OCI-LY7 (cell line): ENCODE results near the gene VWF.

ENCODE experiments used
- CTCF ChIP-seq: fragments of 200-600 bp; sonication (generic); conservative IDR thresholded peaks from 2 replicates; pipeline ENCODE4 v1.5.1; 2014; ENCODE audit warnings: mild to moderate bottlenecking, antibody characterized with exemption, low read length, moderate library complexity, mixed read lengths
- EZH2phosphoT487 ChIP-seq: fragments of 200-600 bp; sonication (generic); IDR thresholded peaks from 2 replicates; pipeline ENCODE4 v1.6.1; 2018; ENCODE audit warnings: low read depth, borderline replicate concordance, mild to moderate bottlenecking, mixed run types, antibody characterized with exemption, low read length, moderate library complexity, mixed read lengths

GRCh38 chr12:6106218-6106617, 18.3 kb downstream of the VWF start:
- TF ChIP-seq CTCF = no peak
- no peak for TF ChIP-seq EZH2phosphoT487
